ENCODE measurements around the gene GSG1L. TPM values are rescaled to one million over a fixed set of nuclear protein-coding genes. Genes with fewer than 3 reads are reported as not detected.

GSG1L gene
- total and polyA plus RNA-seq, 9 of the 15 experiments (the other 6 are each of a cell fraction or from before 2014, with no cell fraction given): not detected

DNA sequence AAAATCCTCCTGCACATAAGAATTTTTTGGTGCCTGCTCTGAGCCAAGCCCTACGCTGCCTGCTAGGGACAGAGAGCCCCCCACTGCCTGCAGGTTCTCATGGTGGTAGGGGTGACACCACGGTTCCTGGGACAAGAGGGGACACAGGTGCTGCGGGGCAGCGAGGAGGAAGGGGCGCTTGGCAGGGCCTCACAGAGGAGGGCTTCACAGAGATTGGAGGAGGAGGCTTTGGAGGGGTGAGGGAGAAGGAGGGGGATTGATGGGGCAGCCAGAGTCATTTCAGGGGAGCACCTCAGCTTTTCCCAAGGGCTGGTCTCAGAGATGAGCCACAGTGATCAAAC is 29.8 kb upstream of the GSG1L start (continued):
- TF ChIP-seq, protein P1, sequence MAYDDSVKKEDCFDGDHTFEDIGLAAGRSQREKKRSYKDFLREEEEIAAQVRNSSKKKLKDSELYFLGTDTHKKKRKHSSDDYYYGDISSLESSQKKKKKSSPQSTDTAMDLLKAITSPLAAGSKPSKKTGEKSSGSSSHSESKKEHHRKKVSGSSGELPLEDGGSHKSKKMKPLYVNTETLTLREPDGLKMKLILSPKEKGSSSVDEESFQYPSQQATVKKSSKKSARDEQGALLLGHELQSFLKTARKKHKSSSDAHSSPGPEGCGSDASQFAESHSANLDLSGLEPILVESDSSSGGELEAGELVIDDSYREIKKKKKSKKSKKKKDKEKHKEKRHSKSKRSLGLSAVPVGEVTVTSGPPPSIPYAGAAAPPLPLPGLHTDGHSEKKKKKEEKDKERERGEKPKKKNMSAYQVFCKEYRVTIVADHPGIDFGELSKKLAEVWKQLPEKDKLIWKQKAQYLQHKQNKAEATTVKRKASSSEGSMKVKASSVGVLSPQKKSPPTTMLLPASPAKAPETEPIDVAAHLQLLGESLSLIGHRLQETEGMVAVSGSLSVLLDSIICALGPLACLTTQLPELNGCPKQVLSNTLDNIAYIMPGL (CRISPR knock-in tag; IDR thresholded peaks at IDR 0.05): no peak
- no peak for TF ChIP-seq STAT5A (IDR thresholded peaks at IDR 0.05; ENCODE audit: borderline replicate concordance, low read length)
- TF ChIP-seq, protein P2, sequence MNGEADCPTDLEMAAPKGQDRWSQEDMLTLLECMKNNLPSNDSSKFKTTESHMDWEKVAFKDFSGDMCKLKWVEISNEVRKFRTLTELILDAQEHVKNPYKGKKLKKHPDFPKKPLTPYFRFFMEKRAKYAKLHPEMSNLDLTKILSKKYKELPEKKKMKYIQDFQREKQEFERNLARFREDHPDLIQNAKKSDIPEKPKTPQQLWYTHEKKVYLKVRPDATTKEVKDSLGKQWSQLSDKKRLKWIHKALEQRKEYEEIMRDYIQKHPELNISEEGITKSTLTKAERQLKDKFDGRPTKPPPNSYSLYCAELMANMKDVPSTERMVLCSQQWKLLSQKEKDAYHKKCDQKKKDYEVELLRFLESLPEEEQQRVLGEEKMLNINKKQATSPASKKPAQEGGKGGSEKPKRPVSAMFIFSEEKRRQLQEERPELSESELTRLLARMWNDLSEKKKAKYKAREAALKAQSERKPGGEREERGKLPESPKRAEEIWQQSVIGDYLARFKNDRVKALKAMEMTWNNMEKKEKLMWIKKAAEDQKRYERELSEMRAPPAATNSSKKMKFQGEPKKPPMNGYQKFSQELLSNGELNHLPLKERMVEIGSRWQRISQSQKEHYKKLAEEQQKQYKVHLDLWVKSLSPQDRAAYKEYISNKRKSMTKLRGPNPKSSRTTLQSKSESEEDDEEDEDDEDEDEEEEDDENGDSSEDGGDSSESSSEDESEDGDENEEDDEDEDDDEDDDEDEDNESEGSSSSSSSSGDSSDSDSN (IDR thresholded peaks at IDR 0.05; ENCODE audit: borderline replicate concordance in 1 of 2, low read depth in 2 of 2, low read length in 2 of 2): no peak
- no peak for TF ChIP-seq RBM39 (optimal IDR thresholded peaks at IDR 0.05; ENCODE audit: low read depth, low read length)
- TF ChIP-seq, protein P3, sequence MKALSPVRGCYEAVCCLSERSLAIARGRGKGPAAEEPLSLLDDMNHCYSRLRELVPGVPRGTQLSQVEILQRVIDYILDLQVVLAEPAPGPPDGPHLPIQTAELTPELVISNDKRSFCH (CRISPR knock-in tag; IDR thresholded peaks at IDR 0.05): no peak
- TF ChIP-seq, protein P3 (tag; IDR thresholded peaks at IDR 0.05): no peak

All from K562 (cell line).